ENCODE measurements around the gene PGLYRP2.

The PGLYRP2 gene

GRCh38 chr19:15453091-15453578 lies 26.2 kb downstream of the PGLYRP2 start:
- H3K4me2 ChIP-seq (ENCODE audit: low read length), result no peak overlapping the region
- H3K36me3 ChIP-seq (ENCODE audit: control insufficient read depth, low read length), result peaks cover 32% of the 10 kb centered on the region
- H3K9me3 ChIP-seq (ENCODE audit: control insufficient read depth, insufficient read depth, low read length), result no peaks in the 10 kb centered on the region
- no peak overlapping the region for H3K4me3 ChIP-seq (ENCODE audit: low read length)
- H3K79me2 ChIP-seq (ENCODE audit: control insufficient read depth, low read length), result no peaks in the 10 kb centered on the region
- H3K27me3 ChIP-seq (ENCODE audit: control insufficient read depth, low read length), result peaks cover 6% of the 10 kb centered on the region; the same call in 1 of the 2 replicates
- TF ChIP-seq EZH2phosphoT487 (IDR thresholded peaks at IDR 0.05; ENCODE audit: borderline replicate concordance, low read length), result no peak
- no peak for TF ChIP-seq CTCF (IDR thresholded peaks at IDR 0.05; ENCODE audit: low read depth, low read length, poor library complexity, severe bottlenecking)
- H3K4me1 ChIP-seq (ENCODE audit: control insufficient read depth, low read length), result peaks cover 18% of the 10 kb centered on the region
- no peaks in the 10 kb centered on the region; the same call in 1 of the 2 replicates for H3K9me2 ChIP-seq (replicated peaks; ENCODE audit: control insufficient read depth, low read length)
- H3F3A ChIP-seq (ENCODE audit: control insufficient read depth, insufficient read depth), result peaks cover 21% of the 10 kb centered on the region
- H4K20me1 ChIP-seq (ENCODE audit: control insufficient read depth, insufficient read depth, low read depth, low read length), result no peaks in the 10 kb centered on the region
- no peak overlapping the region for H3K27ac ChIP-seq (ENCODE audit: low read depth, low read length)

- Histone ChIP-seq H3K27ac (ENCODE audit: low read depth, low read length) (no peak overlapping the region), H3K9me2 (replicated peaks; ENCODE audit: control insufficient read depth, low read length) (no peaks in the 10 kb centered on the region; the same call in 1 of the 2 replicates), H3K9me3 (ENCODE audit: control insufficient read depth, insufficient read depth, low read length) (no peaks in the 10 kb centered on the region), H3K4me3 (ENCODE audit: low read length) (no peak overlapping the region), H3K36me3 (ENCODE audit: control insufficient read depth, low read length) (peaks cover 27% of the 10 kb centered on the region), H4K20me1 (ENCODE audit: control insufficient read depth, insufficient read depth, low read depth, low read length) (no peaks in the 10 kb centered on the region), H3K27me3 (ENCODE audit: control insufficient read depth, low read length) (peaks cover 11% of the 10 kb centered on the region), H3K4me2 (ENCODE audit: low read length) (no peak overlapping the region), H3K4me1 (ENCODE audit: control insufficient read depth, low read length) (peaks cover 19% of the 10 kb centered on the region), H3F3A (ENCODE audit: control insufficient read depth, insufficient read depth) (peaks cover 21% of the 10 kb centered on the region), H3K79me2 (ENCODE audit: control insufficient read depth, low read length) (no peaks in the 10 kb centered on the region)
- no peak for TF ChIP-seq EZH2phosphoT487 (IDR thresholded peaks at IDR 0.05; ENCODE audit: borderline replicate concordance, low read length)
- TF ChIP-seq CTCF (IDR thresholded peaks at IDR 0.05; ENCODE audit: low read depth, low read length, poor library complexity, severe bottlenecking), result no peak
These were observed 26.9 kb downstream of the PGLYRP2 start for GRCh38 chr19:15452111-15453047.

GRCh38 chr19:15450528-15450890 lies 28.8 kb downstream of the PGLYRP2 start:
- Histone ChIP-seq H3K36me3 (ENCODE audit: control insufficient read depth, low read length) (peaks cover 20% of the 10 kb centered on the region), H3K27me3 (ENCODE audit: control insufficient read depth, low read length) (peaks cover 12% of the 10 kb centered on the region), H3K79me2 (ENCODE audit: control insufficient read depth, low read length) (no peaks in the 10 kb centered on the region), H3K4me3 (ENCODE audit: low read length) (peak overlapping the region; percentile 70), H3K27ac (ENCODE audit: low read depth, low read length) (no peak overlapping the region), H4K20me1 (ENCODE audit: control insufficient read depth, insufficient read depth, low read depth, low read length) (no peaks in the 10 kb centered on the region), H3K4me1 (ENCODE audit: control insufficient read depth, low read length) (peaks cover 19% of the 10 kb centered on the region), H3K9me2 (replicated peaks; ENCODE audit: control insufficient read depth, low read length) (no peaks in the 10 kb centered on the region; the same call in 1 of the 2 replicates), H3K4me2 (ENCODE audit: low read length) (peak overlapping the region; percentile 74), H3F3A (ENCODE audit: control insufficient read depth, insufficient read depth) (peaks cover 21% of the 10 kb centered on the region), H3K9me3 (ENCODE audit: control insufficient read depth, insufficient read depth, low read length) (no peaks in the 10 kb centered on the region)
- TF ChIP-seq EZH2phosphoT487 (IDR thresholded peaks at IDR 0.05; ENCODE audit: borderline replicate concordance, low read length) (no peak), CTCF (IDR thresholded peaks at IDR 0.05; ENCODE audit: low read depth, low read length, poor library complexity, severe bottlenecking) (no peak)

All from DOHH2 (cell line).